CD4-positive, alpha-beta T cell treated with Interleukin-17A for 4 hours (primary cell): Measurements from ENCODE around the gene LPCAT1.

ENCODE experiments used
- DNase-seq: peaks from one replicate; pipeline ENCODE4 v3.0.0-alpha.2; 2020; ENCODE audit warnings: mixed read lengths

LPCAT1 gene

GRCh38 chr5:1554410-1554967 lies 30.7 kb upstream of the LPCAT1 start:
- no peak for DNase-seq

GRCh38 chr5:1553539-1554409 lies 30.0 kb upstream of the LPCAT1 start:
- no peak for DNase-seq

DNA sequence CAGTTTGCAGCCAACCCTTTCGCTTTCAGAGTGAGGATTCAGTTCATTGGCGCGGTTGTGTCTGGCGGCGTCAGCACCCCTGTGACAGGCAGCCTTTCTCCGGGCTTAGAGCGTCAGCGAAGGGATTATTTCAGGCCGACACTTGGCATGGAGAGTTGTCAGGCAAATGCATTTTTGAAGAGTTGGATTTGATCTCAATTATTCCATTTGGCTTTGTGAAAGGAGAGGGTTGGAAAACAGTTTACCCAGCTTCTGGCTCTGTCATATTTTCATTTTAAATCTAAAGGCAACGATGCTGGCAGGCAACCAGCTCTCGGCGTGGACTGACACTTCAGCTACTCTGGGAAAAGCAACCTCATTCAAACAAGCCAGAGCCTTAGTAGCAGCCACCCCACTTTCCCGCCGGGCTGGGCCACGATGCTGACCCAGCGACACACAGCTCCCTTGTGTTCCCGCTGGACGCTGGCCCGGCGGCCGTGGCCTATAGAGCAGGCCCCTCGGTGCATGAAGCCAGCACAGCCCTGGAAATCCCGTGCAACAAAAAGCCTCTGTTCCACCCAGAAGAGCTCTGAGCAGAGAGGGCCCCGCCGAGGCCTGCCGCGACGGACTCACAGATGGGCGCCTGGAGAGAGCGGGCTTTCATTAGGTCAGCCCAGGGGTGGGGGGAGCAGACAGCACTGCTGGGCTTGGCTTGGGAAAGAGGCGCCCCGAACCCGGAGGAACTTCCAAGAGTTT lies 28.9 kb upstream of the LPCAT1 start:
- DNase-seq = no peak

- DNase-seq = no peak
Measured at GRCh38 chr5:1551426-1552301, 27.9 kb upstream of the LPCAT1 start.

DNA sequence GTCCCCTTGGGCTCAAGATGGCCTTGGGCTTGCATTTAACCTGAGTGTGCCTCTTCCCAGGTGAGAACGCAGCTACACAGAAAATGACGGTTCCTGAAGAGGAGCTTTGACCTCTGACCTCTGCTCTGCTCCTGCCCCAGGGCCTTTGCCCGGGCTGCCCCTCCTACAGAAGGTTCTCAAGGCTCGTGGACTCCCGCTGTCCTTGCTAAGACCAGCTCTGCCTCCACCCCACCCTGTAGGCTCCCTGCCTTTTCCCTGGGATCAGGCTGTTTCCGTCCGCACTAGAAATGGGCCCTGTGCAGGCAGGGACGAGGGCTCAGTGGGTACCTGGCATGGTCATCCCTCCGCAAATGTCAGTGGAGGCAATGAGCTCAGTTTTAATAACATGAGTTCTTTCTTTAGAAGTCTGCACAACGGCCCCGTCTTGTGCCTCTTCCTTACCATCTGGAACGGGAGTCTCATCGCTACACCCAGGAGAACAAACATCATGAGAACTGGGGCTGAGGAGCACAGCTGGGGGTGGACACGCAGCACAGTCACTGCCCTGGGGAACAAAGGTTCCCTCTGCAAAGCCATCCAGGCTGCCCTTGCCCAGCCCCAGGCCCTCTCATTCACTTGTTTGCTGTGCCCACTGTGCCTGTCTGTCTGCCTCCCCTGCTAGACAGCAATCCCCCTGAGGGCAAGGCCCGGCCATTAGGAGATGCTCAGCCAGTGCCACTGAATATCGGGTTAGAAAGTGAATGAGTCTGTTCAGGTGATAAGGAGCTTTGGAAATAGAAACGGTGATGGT lies 26.7 kb upstream of the LPCAT1 start:
- no peak for DNase-seq

GRCh38 chr5:1549475-1550030 lies 25.8 kb upstream of the LPCAT1 start:
- no peak for DNase-seq

GRCh38 chr5:1548702-1549474 lies 25.1 kb upstream of the LPCAT1 start:
- DNase-seq = no peak

DNA sequence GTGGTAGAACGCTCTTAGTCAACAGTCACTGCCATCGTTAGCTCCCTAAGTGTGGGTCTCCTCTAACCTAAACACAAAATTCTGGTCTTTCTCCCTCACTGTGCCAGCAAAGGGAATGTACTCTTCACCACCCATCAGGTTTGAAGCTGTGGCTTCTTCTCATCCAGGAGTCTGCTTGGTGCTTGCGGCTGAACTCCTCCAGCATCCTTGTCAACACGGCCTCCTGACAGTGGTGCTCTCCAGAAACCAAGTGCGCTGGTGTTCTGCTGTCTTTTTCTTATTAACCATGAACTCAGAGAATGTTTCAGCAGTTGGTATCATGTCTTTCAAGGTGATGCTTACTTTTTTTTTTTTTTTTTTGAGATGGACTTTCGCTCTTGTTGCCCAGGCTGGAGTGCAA lies 23.9 kb upstream of the LPCAT1 start:
- no peak for DNase-seq

- no peak for DNase-seq
Measured at GRCh38 chr5:1547236-1547635, 23.5 kb upstream of the LPCAT1 start.

- DNase-seq = no peak
Measured at GRCh38 chr5:1546556-1546955, 22.8 kb upstream of the LPCAT1 start.

DNA sequence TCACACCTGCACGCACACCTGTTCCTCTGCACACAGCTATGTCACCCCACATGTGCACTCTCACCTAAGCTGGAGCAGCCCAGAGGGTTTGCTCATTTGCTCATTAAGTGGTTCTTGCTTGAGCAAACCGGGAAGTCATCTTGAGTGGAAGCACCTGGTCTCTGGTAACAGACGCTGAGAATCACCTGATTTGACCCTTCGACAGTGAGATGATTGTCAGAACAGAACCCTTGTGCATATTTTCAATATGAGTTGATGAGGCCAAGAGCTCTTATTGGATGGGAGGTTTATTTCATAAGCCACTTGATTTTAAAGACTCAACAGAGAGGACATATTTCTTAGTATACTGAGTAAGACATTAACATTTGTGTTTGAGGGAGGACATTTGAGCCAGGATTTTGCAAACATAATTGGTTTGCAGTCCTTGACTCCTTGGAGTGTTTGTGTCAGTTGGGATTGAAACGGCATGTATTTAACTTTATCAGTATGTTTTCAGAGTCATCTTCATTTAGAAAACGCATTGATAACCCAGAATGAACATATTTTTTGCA lies 22.1 kb upstream of the LPCAT1 start:
- DNase-seq = no peak

GRCh38 chr5:1545126-1545804 lies 21.5 kb upstream of the LPCAT1 start:
- no peak for DNase-seq

GRCh38 chr5:1544294-1544961 lies 20.7 kb upstream of the LPCAT1 start:
- DNase-seq = no peak

DNA sequence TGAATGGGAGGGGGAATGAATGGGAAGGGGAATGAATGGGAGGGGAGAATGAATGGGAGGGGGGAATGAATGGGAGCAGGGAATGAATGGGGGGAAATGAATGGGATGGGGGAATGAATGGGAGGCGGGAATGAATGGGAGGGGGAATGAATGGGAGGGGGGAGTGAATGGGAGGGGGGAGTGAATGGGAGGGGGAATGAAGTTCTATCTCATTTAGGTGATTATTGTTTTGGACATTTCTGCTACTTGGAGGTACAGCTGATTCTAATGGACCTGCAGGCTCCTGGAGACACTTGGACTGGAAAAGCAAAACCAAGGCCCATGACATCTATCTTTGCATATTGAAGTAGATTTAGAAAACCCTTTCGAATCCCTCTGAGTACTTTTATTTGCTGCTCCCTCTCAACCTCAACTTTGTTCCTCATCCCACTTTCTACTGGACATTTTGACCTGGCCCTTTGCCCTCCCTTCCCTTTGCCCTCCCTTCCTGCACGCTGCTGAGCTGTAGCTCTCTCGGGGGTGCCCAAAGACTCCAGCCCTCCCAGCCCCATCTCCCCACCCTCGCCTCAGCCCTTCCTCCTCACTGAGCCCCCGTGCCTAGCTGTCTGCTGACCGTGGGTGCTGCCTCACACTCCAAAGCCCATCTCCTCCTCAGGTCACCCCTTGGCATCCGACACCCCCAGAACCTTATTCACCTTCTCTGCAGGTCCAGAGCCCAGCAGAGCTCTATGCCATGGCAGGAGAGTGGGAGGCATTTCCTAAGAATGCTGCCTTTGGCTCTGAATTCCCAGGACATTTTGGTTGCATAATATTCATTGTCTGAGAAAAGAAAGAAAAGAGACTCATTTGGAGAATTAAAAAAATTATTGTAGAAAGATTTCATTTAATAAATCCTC lies 19.9 kb upstream of the LPCAT1 start:
- DNase-seq = no peak

- no peak for DNase-seq
Measured at GRCh38 chr5:1542781-1543180, 19.0 kb upstream of the LPCAT1 start.

- no peak for DNase-seq
Measured at GRCh38 chr5:1541702-1542400, 18.1 kb upstream of the LPCAT1 start.

GRCh38 chr5:1540831-1541701 lies 17.3 kb upstream of the LPCAT1 start:
- DNase-seq = no peak
